ENCODE results near the gene MLLT3.

GRCh38 chr9:20505574-20505973 is 116.7 kb downstream of the MLLT3 start:
- TF ChIP-seq CTCF (conservative IDR thresholded peaks at IDR 0.05; ENCODE audit: low read depth, low read length) (no peak), EZH2 (IDR thresholded peaks at IDR 0.05; ENCODE audit: borderline replicate concordance, low read depth, low read length, poor library complexity, severe bottlenecking) (no peak)
